H1 (cell line): Measurements from ENCODE around the gene S100A14. TPM values are rescaled to one million over a fixed set of nuclear protein-coding genes. Genes with fewer than 3 reads are reported as not detected.

ENCODE experiments used
- SIRT6 ChIP-seq: IDR thresholded peaks from one replicate; pipeline ENCODE4 v1.7.1; 2012; ENCODE audit warnings: low read length, inconsistent platforms
- polyA plus RNA-seq, 7 experiments: library from polyadenylated mRNA; depleted of rRNA in 3 of 7; stranded (reverse) in 5 of 7; unstranded in 2 of 7; fragments of >200 nt in 5 of 7; fragments of 200-250 nt in 2 of 7; gene quantifications; 1 replicate in 5 of 7; 2 replicates in 1 of 7; 4 replicates in 1 of 7; pipeline versions ENCODE4 v1.2.1 to v1.2.3, GENCODE V29; 2011 to 2013; ENCODE audit warnings: missing spikeins in 2 of 7, mixed read lengths in 2 of 7
- total RNA-seq: library from RNA; stranded (reverse); fragmentation: NEBNext Ultra II Directional; extraction: Animal tissue kit (Norgen Biotek cat#: 25700); gene quantifications from 2 replicates; pipeline ENCODE4 v1.2.1, GENCODE V29; 2021
- TF ChIP-seq, protein P1 (sequence below): fragments of 300-600 bp; sonication (generic); IDR thresholded peaks from 2 replicates; pipeline ENCODE4 v1.7.1; 2012; ENCODE audit warnings: low read length, moderate library complexity, mild to moderate bottlenecking, inconsistent platforms; ENCODE audit not compliant: insufficient replicate concordance

Gene S100A14
- total and polyA plus RNA-seq, 2 of the 8 experiments (the other 6 are each of a cell fraction or from before 2014, with no cell fraction given): 1.4 to 5.3 TPM

DNA sequence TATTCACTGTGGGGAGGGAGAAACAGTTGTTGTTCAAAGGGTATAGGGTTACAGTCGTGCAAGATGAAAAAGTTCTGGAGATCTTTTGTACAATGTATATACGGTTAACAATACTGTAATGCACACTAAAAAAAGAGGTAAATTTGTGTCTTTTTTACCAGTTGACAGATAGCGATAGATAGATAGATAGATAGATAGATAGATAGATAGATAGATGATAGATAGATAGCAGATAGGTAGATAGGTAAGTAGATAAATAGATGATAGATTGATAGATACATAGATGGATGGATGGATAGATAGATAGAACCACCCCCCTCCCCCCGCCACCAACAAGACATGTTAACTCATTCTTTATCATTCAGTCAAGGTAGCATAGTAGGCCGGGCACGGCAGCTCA, 13.4 kb downstream of the S100A14 start (continued):
- TF ChIP-seq, protein P1, sequence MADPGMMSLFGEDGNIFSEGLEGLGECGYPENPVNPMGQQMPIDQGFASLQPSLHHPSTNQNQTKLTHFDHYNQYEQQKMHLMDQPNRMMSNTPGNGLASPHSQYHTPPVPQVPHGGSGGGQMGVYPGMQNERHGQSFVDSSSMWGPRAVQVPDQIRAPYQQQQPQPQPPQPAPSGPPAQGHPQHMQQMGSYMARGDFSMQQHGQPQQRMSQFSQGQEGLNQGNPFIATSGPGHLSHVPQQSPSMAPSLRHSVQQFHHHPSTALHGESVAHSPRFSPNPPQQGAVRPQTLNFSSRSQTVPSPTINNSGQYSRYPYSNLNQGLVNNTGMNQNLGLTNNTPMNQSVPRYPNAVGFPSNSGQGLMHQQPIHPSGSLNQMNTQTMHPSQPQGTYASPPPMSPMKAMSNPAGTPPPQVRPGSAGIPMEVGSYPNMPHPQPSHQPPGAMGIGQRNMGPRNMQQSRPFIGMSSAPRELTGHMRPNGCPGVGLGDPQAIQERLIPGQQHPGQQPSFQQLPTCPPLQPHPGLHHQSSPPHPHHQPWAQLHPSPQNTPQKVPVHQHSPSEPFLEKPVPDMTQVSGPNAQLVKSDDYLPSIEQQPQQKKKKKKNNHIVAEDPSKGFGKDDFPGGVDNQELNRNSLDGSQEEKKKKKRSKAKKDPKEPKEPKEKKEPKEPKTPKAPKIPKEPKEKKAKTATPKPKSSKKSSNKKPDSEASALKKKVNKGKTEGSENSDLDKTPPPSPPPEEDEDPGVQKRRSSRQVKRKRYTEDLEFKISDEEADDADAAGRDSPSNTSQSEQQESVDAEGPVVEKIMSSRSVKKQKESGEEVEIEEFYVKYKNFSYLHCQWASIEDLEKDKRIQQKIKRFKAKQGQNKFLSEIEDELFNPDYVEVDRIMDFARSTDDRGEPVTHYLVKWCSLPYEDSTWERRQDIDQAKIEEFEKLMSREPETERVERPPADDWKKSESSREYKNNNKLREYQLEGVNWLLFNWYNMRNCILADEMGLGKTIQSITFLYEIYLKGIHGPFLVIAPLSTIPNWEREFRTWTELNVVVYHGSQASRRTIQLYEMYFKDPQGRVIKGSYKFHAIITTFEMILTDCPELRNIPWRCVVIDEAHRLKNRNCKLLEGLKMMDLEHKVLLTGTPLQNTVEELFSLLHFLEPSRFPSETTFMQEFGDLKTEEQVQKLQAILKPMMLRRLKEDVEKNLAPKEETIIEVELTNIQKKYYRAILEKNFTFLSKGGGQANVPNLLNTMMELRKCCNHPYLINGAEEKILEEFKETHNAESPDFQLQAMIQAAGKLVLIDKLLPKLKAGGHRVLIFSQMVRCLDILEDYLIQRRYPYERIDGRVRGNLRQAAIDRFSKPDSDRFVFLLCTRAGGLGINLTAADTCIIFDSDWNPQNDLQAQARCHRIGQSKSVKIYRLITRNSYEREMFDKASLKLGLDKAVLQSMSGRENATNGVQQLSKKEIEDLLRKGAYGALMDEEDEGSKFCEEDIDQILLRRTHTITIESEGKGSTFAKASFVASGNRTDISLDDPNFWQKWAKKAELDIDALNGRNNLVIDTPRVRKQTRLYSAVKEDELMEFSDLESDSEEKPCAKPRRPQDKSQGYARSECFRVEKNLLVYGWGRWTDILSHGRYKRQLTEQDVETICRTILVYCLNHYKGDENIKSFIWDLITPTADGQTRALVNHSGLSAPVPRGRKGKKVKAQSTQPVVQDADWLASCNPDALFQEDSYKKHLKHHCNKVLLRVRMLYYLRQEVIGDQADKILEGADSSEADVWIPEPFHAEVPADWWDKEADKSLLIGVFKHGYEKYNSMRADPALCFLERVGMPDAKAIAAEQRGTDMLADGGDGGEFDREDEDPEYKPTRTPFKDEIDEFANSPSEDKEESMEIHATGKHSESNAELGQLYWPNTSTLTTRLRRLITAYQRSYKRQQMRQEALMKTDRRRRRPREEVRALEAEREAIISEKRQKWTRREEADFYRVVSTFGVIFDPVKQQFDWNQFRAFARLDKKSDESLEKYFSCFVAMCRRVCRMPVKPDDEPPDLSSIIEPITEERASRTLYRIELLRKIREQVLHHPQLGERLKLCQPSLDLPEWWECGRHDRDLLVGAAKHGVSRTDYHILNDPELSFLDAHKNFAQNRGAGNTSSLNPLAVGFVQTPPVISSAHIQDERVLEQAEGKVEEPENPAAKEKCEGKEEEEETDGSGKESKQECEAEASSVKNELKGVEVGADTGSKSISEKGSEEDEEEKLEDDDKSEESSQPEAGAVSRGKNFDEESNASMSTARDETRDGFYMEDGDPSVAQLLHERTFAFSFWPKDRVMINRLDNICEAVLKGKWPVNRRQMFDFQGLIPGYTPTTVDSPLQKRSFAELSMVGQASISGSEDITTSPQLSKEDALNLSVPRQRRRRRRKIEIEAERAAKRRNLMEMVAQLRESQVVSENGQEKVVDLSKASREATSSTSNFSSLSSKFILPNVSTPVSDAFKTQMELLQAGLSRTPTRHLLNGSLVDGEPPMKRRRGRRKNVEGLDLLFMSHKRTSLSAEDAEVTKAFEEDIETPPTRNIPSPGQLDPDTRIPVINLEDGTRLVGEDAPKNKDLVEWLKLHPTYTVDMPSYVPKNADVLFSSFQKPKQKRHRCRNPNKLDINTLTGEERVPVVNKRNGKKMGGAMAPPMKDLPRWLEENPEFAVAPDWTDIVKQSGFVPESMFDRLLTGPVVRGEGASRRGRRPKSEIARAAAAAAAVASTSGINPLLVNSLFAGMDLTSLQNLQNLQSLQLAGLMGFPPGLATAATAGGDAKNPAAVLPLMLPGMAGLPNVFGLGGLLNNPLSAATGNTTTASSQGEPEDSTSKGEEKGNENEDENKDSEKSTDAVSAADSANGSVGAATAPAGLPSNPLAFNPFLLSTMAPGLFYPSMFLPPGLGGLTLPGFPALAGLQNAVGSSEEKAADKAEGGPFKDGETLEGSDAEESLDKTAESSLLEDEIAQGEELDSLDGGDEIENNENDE: no peak
- TF ChIP-seq SIRT6: no peak
